Parathyroid adenoma (tissue), 2 donors: ENCODE data around the gene SAXO1.

Experiments
- H2AFZ ChIP-seq: fragments of 300-600 bp; sonication (generic); one replicate; pipeline ENCODE4 v1.7.0; 2017; ENCODE audit warnings: antibody characterized with exemption, mild to moderate bottlenecking
- H3K27ac ChIP-seq: fragments of 300-600 bp; sonication (generic); one replicate; pipeline ENCODE4 v1.7.0; 2017
- H3K27me3 ChIP-seq: fragments of 300-600 bp; sonication (generic); one replicate; pipeline ENCODE4 v1.7.0; 2017; ENCODE audit warnings: low read length; ENCODE audit not compliant: control insufficient read depth, insufficient read depth
- H3K36me3 ChIP-seq: fragments of 300-600 bp; sonication (generic); one replicate; pipeline ENCODE4 v1.7.0; 2017; ENCODE audit warnings: low read length; ENCODE audit not compliant: control insufficient read depth, insufficient read depth
- H3K4me1 ChIP-seq: fragments of 300-600 bp; sonication (generic); one replicate; pipeline ENCODE4 v1.7.0; 2017; ENCODE audit warnings: control low read depth
- H3K4me2 ChIP-seq: fragments of 300-600 bp; sonication (generic); one replicate; pipeline ENCODE4 v1.7.0; 2017; ENCODE audit warnings: low read length
- H3K4me3 ChIP-seq: fragments of 300-600 bp; sonication (generic); one replicate; pipeline ENCODE4 v1.7.0; 2017; ENCODE audit warnings: low read depth, low read length
- H3K79me2 ChIP-seq: fragments of 300-600 bp; sonication (generic); one replicate; pipeline ENCODE4 v1.7.0; 2017; ENCODE audit warnings: control low read depth
- H3K9ac ChIP-seq: fragments of 300-600 bp; sonication (generic); one replicate; pipeline ENCODE4 v1.7.0; 2017; ENCODE audit warnings: mild to moderate bottlenecking
- H3K9me3 ChIP-seq: fragments of 300-600 bp; sonication (generic); one replicate; pipeline ENCODE4 v1.7.0; 2017; ENCODE audit warnings: low read length; ENCODE audit not compliant: control insufficient read depth
- CTCF ChIP-seq: fragments of 300-600 bp; sonication (generic); IDR thresholded peaks from one replicate; pipeline ENCODE4 v1.7.0; 2017; ENCODE audit warnings: antibody characterized with exemption, mild to moderate bottlenecking
- donor health status: primary hyperparathyroidism.

The SAXO1 gene

GRCh38 chr9:18891946-18892670 lies 140.9 kb downstream of the SAXO1 start:
- Histone ChIP-seq H3K79me2 (no peaks in the 10 kb centered on the region), H3K4me1 (no peaks in the 10 kb centered on the region), H3K9ac (no peak overlapping the region), H3K4me2 (no peak overlapping the region), H3K36me3 (no peaks in the 10 kb centered on the region), H3K27ac (no peak overlapping the region), H2AFZ (no peak overlapping the region), H3K4me3 (no peak overlapping the region), H3K27me3 (no peaks in the 10 kb centered on the region), H3K9me3 (no peaks in the 10 kb centered on the region)
- no peak for TF ChIP-seq CTCF

- TF ChIP-seq CTCF, result no peak
- Histone ChIP-seq H2AFZ (no peak overlapping the region), H3K4me3 (no peak overlapping the region), H3K27ac (no peak overlapping the region), H3K9me3 (no peaks in the 10 kb centered on the region), H3K79me2 (no peaks in the 10 kb centered on the region), H3K4me2 (no peak overlapping the region), H3K36me3 (no peaks in the 10 kb centered on the region), H3K4me1 (no peaks in the 10 kb centered on the region), H3K9ac (no peak overlapping the region), H3K27me3 (no peaks in the 10 kb centered on the region)
Observed at GRCh38 chr9:18890372-18890771, 142.6 kb downstream of the SAXO1 start.

- Histone ChIP-seq H3K4me2 (no peak overlapping the region), H3K9ac (no peak overlapping the region), H3K79me2 (no peaks in the 10 kb centered on the region), H3K4me1 (no peaks in the 10 kb centered on the region), H3K9me3 (no peaks in the 10 kb centered on the region), H3K4me3 (no peak overlapping the region), H3K27me3 (no peaks in the 10 kb centered on the region), H2AFZ (no peak overlapping the region), H3K36me3 (no peaks in the 10 kb centered on the region), H3K27ac (no peak overlapping the region)
- TF ChIP-seq CTCF, result no peak
Observed at GRCh38 chr9:18889550-18889949, 143.5 kb downstream of the SAXO1 start.

- H3K27me3 ChIP-seq, result no peaks in the 10 kb centered on the region
- TF ChIP-seq CTCF, result no peak
- no peak overlapping the region for H3K27ac ChIP-seq
- H3K4me1 ChIP-seq, result no peaks in the 10 kb centered on the region
- no peaks in the 10 kb centered on the region for H3K9me3 ChIP-seq
- H3K4me2 ChIP-seq, result no peak overlapping the region
- no peak overlapping the region for H2AFZ ChIP-seq
- H3K9ac ChIP-seq, result no peak overlapping the region
- H3K79me2 ChIP-seq, result no peaks in the 10 kb centered on the region
- H3K36me3 ChIP-seq, result no peaks in the 10 kb centered on the region
- H3K4me3 ChIP-seq, result no peak overlapping the region
Observed at GRCh38 chr9:18888290-18888689, 144.7 kb downstream of the SAXO1 start.

DNA sequence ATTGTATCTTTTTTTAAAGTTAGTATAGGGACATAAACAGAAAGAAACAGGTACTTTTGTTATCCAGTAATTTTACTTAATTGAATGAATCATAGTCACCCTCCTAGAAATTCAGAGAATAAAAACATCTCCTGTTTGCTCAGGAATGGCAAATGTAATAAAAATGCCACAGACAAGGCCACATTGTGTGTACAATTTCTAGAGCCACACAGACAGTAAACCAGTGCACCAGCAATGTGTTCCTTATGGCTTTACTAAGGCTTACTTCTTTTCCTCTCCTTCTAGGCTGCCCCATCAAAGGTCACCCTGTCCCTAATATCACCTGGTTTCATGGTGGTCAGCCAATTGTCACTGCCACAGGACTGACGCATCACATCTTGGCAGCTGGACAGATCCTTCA lies 145.5 kb downstream of the SAXO1 start:
- no peaks in the 10 kb centered on the region for H3K36me3 ChIP-seq
- no peaks in the 10 kb centered on the region for H3K79me2 ChIP-seq
- H3K9me3 ChIP-seq, result no peaks in the 10 kb centered on the region
- no peak overlapping the region for H3K9ac ChIP-seq
- H2AFZ ChIP-seq, result no peak overlapping the region
- no peak for TF ChIP-seq CTCF
- H3K27ac ChIP-seq, result no peak overlapping the region
- H3K4me1 ChIP-seq, result no peaks in the 10 kb centered on the region
- H3K27me3 ChIP-seq, result no peaks in the 10 kb centered on the region
- H3K4me2 ChIP-seq, result no peak overlapping the region
- no peak overlapping the region for H3K4me3 ChIP-seq
